GM10266 (cell line): Measurements from ENCODE around the gene FAF1.
"Not testable (repeated sequence)": the region's sequence is repeated elsewhere in the genome, so short reads cannot be mapped to it uniquely, and the experiment has no call there.

ENCODE experiments used
- DNase-seq: peaks from one replicate; pipeline ENCODE4 v3.0.0; 2012; ENCODE audit errors: extremely low spot score
- TF ChIP-seq, protein P1 (sequence below): IDR thresholded peaks from 2 replicates; pipeline ENCODE4 v1.5.1; 2012; ENCODE audit warnings: mild to moderate bottlenecking, low read depth; ENCODE audit not compliant: control insufficient read depth, insufficient read depth; ENCODE audit errors: missing control alignments

The FAF1 gene

GRCh38 chr1:50877641-50878040 is 82.4 kb downstream of the FAF1 start:
- DNase-seq, result no peak

GRCh38 chr1:50873458-50874187 is 86.4 kb downstream of the FAF1 start:
- TF ChIP-seq, protein P1, sequence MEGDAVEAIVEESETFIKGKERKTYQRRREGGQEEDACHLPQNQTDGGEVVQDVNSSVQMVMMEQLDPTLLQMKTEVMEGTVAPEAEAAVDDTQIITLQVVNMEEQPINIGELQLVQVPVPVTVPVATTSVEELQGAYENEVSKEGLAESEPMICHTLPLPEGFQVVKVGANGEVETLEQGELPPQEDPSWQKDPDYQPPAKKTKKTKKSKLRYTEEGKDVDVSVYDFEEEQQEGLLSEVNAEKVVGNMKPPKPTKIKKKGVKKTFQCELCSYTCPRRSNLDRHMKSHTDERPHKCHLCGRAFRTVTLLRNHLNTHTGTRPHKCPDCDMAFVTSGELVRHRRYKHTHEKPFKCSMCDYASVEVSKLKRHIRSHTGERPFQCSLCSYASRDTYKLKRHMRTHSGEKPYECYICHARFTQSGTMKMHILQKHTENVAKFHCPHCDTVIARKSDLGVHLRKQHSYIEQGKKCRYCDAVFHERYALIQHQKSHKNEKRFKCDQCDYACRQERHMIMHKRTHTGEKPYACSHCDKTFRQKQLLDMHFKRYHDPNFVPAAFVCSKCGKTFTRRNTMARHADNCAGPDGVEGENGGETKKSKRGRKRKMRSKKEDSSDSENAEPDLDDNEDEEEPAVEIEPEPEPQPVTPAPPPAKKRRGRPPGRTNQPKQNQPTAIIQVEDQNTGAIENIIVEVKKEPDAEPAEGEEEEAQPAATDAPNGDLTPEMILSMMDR, result peak; percentile 68
- peak; percentile 41 for DNase-seq

More at GRCh38 chr1:50877641-50878040, 82.4 kb downstream of the FAF1 start:
- TF ChIP-seq, protein P1, result no peak

DNA sequence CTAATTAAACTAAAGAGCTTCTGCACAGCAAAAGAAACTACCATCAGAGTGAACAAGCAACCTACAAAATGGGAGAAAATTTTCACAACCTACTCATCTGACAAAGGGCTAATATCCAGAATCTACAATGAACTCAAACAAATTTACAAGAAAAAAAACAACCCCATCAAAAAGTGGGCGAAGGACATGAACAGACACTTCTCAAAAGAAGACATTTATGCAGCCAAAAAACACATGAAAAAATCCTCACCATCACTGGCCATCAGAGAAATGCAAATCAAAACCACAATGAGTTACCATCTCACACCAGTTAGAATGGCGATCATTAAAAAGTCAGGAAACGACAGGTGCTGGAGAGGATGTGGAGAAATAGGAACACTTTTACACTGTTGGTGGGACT is 95.2 kb downstream of the FAF1 start:
- DNase-seq, result not testable (repeated sequence)

- TF ChIP-seq, protein P1, result no peak
- DNase-seq, result no peak
Measured at GRCh38 chr1:50861772-50862171, 98.3 kb downstream of the FAF1 start.

- DNase-seq, result no peak
- TF ChIP-seq, protein P1, result no peak
Measured at GRCh38 chr1:50860702-50861101, 99.4 kb downstream of the FAF1 start.

- TF ChIP-seq, protein P1, result no peak
- no peak for DNase-seq
Measured at GRCh38 chr1:50860256-50860655, 99.8 kb downstream of the FAF1 start.

DNA sequence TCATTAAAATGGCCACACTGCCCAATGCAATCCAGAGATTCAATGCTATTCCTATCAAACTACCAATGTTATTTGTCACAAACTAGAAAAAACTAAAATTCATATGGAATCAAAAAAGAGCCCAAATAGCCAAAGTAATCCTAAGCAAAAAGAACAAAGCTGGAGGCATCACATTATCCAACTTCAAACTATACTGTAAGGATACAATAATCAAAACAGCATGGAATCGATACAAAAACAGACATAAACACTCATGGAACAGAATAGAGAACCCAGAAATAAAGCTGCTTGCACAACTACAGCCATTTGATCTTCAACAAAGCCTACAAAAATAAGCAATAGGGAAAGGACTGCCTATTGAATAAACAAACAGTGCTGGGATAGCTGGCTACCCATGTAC is 100.4 kb downstream of the FAF1 start:
- TF ChIP-seq, protein P1, result no peak
- no peak for DNase-seq

DNA sequence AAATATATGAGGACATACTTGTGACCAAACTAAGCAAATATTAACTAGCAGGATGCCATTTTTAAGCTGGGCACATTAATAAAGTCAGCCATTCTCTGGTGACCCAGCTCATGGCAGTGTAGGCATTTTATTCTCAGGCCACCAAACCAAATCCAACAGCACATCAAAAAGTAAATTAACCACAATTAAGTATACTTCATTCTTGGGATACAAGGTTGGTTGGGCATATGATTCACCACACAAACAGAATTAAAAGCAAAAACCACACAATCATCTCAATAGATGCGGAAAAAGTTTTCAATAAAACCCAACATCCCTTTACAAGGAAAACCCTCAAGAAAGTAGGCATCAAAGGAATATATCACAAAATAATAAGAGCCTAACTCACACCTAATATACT is 101.3 kb downstream of the FAF1 start:
- no peak for DNase-seq
- TF ChIP-seq, protein P1, result no peak
